Ovary (tissue), 3 donors: ENCODE data around the gene ZFP1.

Source experiments
- EP300 ChIP-seq: sonication (generic); formaldehyde crosslinking; IDR thresholded peaks from one replicate; pipeline ENCODE4 v1.6.1; 2017; ENCODE audit warnings: antibody characterized with exemption
- POLR2A ChIP-seq: fragments of 450-650 bp; IDR thresholded peaks from one replicate; pipeline ENCODE4 v1.6.1; 2017; ENCODE audit warnings: antibody characterized with exemption, mild to moderate bottlenecking, moderate library complexity
- TF ChIP-seq, protein P1 (sequence below), 3 donors: fragments of 450-650 bp in 2 of 3; fragments of 200-600 bp in 1 of 3; IDR thresholded peaks; one replicate each; pipeline versions ENCODE4 v1.5.1 to v1.8.0; 2016 to 2022; ENCODE audit warnings: antibody characterized with exemption in 3 of 3, mild to moderate bottlenecking in 1 of 3
- donor health status: DM: no; HTN: no; CAD: no.

DNA sequence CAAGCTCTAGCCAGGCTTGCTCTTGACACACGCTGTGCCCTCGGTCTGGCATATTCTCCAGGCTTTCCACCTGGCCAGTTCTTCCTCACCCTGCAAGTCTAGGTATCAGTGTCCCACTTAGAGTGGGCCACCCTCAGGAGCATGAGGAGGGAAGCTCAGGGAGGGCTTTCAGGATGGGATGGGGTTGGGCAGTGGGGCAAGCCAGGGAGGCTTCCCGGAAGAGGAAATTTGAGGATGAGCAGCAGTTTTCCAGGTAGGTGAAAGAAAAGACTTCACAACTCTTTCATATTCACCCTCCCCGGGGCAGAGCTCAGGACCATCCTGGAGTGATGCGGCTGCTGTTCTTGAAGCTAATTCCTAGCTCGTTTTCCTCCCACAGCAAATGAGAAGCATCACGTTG is 17.2 kb upstream of the ZFP1 start:
- TF ChIP-seq, protein P1, sequence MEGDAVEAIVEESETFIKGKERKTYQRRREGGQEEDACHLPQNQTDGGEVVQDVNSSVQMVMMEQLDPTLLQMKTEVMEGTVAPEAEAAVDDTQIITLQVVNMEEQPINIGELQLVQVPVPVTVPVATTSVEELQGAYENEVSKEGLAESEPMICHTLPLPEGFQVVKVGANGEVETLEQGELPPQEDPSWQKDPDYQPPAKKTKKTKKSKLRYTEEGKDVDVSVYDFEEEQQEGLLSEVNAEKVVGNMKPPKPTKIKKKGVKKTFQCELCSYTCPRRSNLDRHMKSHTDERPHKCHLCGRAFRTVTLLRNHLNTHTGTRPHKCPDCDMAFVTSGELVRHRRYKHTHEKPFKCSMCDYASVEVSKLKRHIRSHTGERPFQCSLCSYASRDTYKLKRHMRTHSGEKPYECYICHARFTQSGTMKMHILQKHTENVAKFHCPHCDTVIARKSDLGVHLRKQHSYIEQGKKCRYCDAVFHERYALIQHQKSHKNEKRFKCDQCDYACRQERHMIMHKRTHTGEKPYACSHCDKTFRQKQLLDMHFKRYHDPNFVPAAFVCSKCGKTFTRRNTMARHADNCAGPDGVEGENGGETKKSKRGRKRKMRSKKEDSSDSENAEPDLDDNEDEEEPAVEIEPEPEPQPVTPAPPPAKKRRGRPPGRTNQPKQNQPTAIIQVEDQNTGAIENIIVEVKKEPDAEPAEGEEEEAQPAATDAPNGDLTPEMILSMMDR (IDR thresholded peaks at IDR 0.05): no peak
- TF ChIP-seq EP300: no peak
- no peak for TF ChIP-seq POLR2A
